ENCODE data around the gene TMEM178B. TPM values are rescaled to one million over a fixed set of nuclear protein-coding genes. Genes with fewer than 3 reads are reported as not detected.
A peak's percentile ranks its signal among the peaks of the same experiment; 100 is the strongest.

Gene TMEM178B
- total RNA-seq, 1 experiment from 2014 or later, result 0.39 TPM

DNA sequence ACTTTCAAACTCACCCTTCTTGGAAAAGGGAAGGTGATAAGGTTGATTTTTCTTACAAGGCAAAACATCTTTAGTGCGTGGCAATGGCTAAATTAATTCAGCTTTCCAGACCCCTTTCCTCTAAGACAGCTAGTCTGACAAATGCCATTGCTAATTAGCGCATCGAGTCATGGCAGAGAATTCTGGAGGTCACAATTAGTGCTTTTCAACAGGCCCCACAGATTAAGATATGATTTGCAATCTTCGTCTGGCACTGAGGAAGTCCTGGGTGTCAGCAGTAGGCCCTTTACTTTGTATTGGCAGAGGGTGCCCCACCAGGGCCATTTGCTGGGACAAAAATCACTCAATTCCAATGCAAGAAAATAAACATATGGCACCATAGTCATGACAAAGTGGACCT is 288.1 kb downstream of the TMEM178B start:
- no peak overlapping the region for H3K27ac ChIP-seq (ENCODE audit: low read length)
- no peaks in the 10 kb centered on the region for H3K27me3 ChIP-seq (ENCODE audit: control insufficient read depth, insufficient read depth, low read length)
- no peaks in the 10 kb centered on the region for H3K36me3 ChIP-seq (ENCODE audit: control insufficient read depth, insufficient read depth, low read length)
- DNase-seq (ENCODE audit: low read depth, low spot score) (no peak), ATAC-seq (no peak)
- no peak for TF ChIP-seq SIN3A (IDR thresholded peaks at IDR 0.05; ENCODE audit: borderline replicate concordance, insufficient read depth, low read depth, low read length)
- no peak for TF ChIP-seq POLR2AphosphoS5 (IDR thresholded peaks at IDR 0.05; ENCODE audit: low read depth, low read length)
- TF ChIP-seq TCF7L2 (IDR thresholded peaks at IDR 0.05; ENCODE audit: low read depth, low read length), result no peak
- TF ChIP-seq, protein P1, sequence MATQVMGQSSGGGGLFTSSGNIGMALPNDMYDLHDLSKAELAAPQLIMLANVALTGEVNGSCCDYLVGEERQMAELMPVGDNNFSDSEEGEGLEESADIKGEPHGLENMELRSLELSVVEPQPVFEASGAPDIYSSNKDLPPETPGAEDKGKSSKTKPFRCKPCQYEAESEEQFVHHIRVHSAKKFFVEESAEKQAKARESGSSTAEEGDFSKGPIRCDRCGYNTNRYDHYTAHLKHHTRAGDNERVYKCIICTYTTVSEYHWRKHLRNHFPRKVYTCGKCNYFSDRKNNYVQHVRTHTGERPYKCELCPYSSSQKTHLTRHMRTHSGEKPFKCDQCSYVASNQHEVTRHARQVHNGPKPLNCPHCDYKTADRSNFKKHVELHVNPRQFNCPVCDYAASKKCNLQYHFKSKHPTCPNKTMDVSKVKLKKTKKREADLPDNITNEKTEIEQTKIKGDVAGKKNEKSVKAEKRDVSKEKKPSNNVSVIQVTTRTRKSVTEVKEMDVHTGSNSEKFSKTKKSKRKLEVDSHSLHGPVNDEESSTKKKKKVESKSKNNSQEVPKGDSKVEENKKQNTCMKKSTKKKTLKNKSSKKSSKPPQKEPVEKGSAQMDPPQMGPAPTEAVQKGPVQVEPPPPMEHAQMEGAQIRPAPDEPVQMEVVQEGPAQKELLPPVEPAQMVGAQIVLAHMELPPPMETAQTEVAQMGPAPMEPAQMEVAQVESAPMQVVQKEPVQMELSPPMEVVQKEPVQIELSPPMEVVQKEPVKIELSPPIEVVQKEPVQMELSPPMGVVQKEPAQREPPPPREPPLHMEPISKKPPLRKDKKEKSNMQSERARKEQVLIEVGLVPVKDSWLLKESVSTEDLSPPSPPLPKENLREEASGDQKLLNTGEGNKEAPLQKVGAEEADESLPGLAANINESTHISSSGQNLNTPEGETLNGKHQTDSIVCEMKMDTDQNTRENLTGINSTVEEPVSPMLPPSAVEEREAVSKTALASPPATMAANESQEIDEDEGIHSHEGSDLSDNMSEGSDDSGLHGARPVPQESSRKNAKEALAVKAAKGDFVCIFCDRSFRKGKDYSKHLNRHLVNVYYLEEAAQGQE (IDR thresholded peaks at IDR 0.05; ENCODE audit: insufficient read depth in 1 of 2, low read depth in 2 of 2, low read length in 1 of 2), result no peak
- TF ChIP-seq CTCF (IDR thresholded peaks at IDR 0.05), result no peak
- intact Hi-C loops (cut with micrococcal nuclease; ENCODE audit: unreplicated experiment) (no loop called here), in situ Hi-C loops (cut with HindIII; ENCODE audit: low pct_unique_long_range_greater_than_20kb, low sequenced_read_pairs) (no loop called here)
- H3K9me3 ChIP-seq (ENCODE audit: control insufficient read depth, insufficient read depth, low read depth, low read length), result no peaks in the 10 kb centered on the region
- H3K4me3 ChIP-seq (ENCODE audit: low read depth in 2 of 2, low read length in 2 of 2), result no peak overlapping the region
- POLR2A ChIA-PET, result no interaction called here
- BruUV-seq (replicated peaks), result no TSS peak
- CTCF ChIA-PET, result no interaction called here
- H3K4me1 ChIP-seq (ENCODE audit: control insufficient read depth, insufficient read depth, low read length), result no peaks in the 10 kb centered on the region; the same call in 1 of the 2 replicates

DNA sequence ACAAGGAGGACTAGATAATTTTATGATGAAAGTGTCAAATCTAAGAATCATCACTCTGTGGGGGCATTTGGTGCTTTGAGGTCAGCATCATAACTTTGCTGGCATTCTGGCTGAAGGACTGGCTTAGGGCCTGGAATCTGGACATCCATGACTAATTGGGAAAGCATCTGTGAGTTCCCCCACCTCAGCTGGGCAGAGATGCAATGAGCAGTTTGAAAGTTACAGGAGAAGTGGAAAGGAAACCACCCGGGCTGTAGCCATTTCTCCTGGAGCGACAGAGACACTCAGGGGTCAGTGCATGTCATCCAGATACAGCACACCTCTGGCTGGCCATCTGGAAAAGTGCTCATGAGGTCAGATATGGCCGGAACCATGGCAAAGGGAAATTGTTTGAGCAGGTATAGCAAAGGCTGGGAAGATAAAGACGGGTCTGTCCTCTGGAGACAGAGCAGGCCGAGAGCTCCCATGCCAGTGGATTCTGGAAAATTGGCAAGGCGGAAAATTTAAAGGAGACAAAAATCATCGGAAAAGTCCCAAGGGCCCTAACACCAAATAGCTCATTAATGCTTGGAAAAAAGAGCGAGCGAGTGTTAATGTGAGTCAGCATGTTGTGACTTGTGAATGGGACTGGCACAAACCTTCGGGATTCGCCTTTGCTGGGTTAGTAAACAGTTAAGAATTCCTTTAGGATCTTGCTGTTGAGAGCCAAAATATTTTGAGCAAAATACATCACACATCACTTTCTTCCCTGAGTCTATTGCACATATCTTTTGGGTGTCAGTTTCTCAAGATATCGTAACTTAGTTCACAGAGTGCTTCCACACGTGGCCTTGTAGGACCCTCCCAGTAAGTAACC is 288.9 kb downstream of the TMEM178B start:
- Histone ChIP-seq H3K27ac (ENCODE audit: low read length) (no peak overlapping the region), H3K36me3 (ENCODE audit: control insufficient read depth, insufficient read depth, low read length) (no peaks in the 10 kb centered on the region), H3K4me3 (ENCODE audit: low read depth in 2 of 2, low read length in 2 of 2) (no peak overlapping the region), H3K9me3 (ENCODE audit: control insufficient read depth, insufficient read depth, low read depth, low read length) (no peaks in the 10 kb centered on the region), H3K4me1 (ENCODE audit: control insufficient read depth, insufficient read depth, low read length) (no peaks in the 10 kb centered on the region; the same call in 1 of the 2 replicates), H3K27me3 (ENCODE audit: control insufficient read depth, insufficient read depth, low read length) (no peaks in the 10 kb centered on the region)
- no peak for DNase-seq (ENCODE audit: low read depth, low spot score)
- ChIA-PET CTCF (no interaction called here), POLR2A (no interaction called here)
- TF ChIP-seq SIN3A (IDR thresholded peaks at IDR 0.05; ENCODE audit: borderline replicate concordance, insufficient read depth, low read depth, low read length) (no peak), CTCF (IDR thresholded peaks at IDR 0.05) (no peak), POLR2AphosphoS5 (IDR thresholded peaks at IDR 0.05; ENCODE audit: low read depth, low read length) (no peak), TCF7L2 (IDR thresholded peaks at IDR 0.05; ENCODE audit: low read depth, low read length) (no peak)
- TF ChIP-seq, protein P1 (IDR thresholded peaks at IDR 0.05; ENCODE audit: insufficient read depth in 1 of 2, low read depth in 2 of 2, low read length in 1 of 2), result no peak
- intact Hi-C loops (cut with micrococcal nuclease; ENCODE audit: unreplicated experiment), result no loop called here
- BruUV-seq (replicated peaks), result no TSS peak
- ATAC-seq, result peak; percentile 83
- in situ Hi-C loops (cut with HindIII; ENCODE audit: low pct_unique_long_range_greater_than_20kb, low sequenced_read_pairs), result no loop called here

Measured in Panc1 (cell line).